ENCODE results near the gene LMNA. TPM values are rescaled to one million over a fixed set of nuclear protein-coding genes. Genes with fewer than 3 reads are reported as not detected.

The LMNA gene
- total RNA-seq, 1 experiment from 2014 or later: 51.0 TPM

GRCh38 chr1:156160000-156160742 is 45.7 kb downstream of the LMNA start:
- Histone ChIP-seq H2BK20ac (ENCODE audit: low read depth, low read length, poor library complexity, severe bottlenecking) (no peak overlapping the region), H3K9ac (ENCODE audit: extremely low read depth, insufficient read length, low read length) (no peak overlapping the region), H2BK5ac (ENCODE audit: insufficient read length, low read length) (no peak overlapping the region), H3K4me1 (ENCODE audit: insufficient read depth, low read length) (no peaks in the 10 kb centered on the region; the same call in 1 of the 2 replicates), H3K14ac (ENCODE audit: insufficient read depth, low read length) (no peak overlapping the region), H3K9me3 (ENCODE audit: control insufficient read depth, low read depth, low read length) (no peaks in the 10 kb centered on the region), H3T11ph (ENCODE audit: low read length) (no peak overlapping the region), H4K8ac (replicated peaks; ENCODE audit: insufficient read length, low read depth, low read length) (no peak overlapping the region), H3K56ac (ENCODE audit: insufficient read length, low read depth, low read length) (no peak overlapping the region), H3K79me2 (ENCODE audit: insufficient read depth, low read length) (no peaks in the 10 kb centered on the region), H3K79me1 (ENCODE audit: insufficient read depth, low read depth, low read length, poor library complexity, severe bottlenecking) (no peaks in the 10 kb centered on the region), H3K23me2 (ENCODE audit: insufficient read length, low read depth, low read length, poor library complexity, severe bottlenecking) (peaks cover 5% of the 10 kb centered on the region), H2AK5ac (ENCODE audit: insufficient read length, low read length) (no peak overlapping the region), H3K18ac (ENCODE audit: insufficient read length, low read depth, low read length) (no peak overlapping the region), H2BK120ac (ENCODE audit: low read depth, low read length, poor library complexity, severe bottlenecking) (no peak overlapping the region), H4K91ac (ENCODE audit: insufficient read length, low read depth, low read length) (no peak overlapping the region), H3K27me3 (ENCODE audit: insufficient read depth, low read length) (no peaks in the 10 kb centered on the region), H3K27ac (ENCODE audit: insufficient read length, low read depth, low read length) (no peak overlapping the region), H3K23ac (ENCODE audit: insufficient read length, low read depth, low read length) (no peak overlapping the region), H3K4ac (ENCODE audit: low read depth, low read length) (no peak overlapping the region), H2BK15ac (ENCODE audit: low read depth, low read length) (no peak overlapping the region), H2BK12ac (ENCODE audit: insufficient read length, low read depth, low read length) (no peak overlapping the region), H4K20me1 (ENCODE audit: control insufficient read depth, insufficient read depth, insufficient read length) (no peaks in the 10 kb centered on the region), H3K4me2 (ENCODE audit: insufficient read depth, insufficient read length, low read length) (peak overlapping the region; percentile 58), H4K5ac (ENCODE audit: insufficient read length, low read depth, low read length) (no peak overlapping the region), H2AFZ (ENCODE audit: low read length) (no peak overlapping the region)
- WGBS (ENCODE audit: extremely low coverage, insufficient read length, low lambda C conversion rate): no CpG with 5 or more reads among the region's 13 CpGs
- H3K27me3 Mint-ChIP-seq (ENCODE audit: low read depth): no peaks in the 10 kb centered on the region
- H3K36me3 Mint-ChIP-seq (ENCODE audit: insufficient read depth in 1 of 3, low read depth in 3 of 3): peaks cover 0 to 25% (median 6%) of the 10 kb centered on the region in 3 experiments; a peak in 6 of 7 replicates
- no peak for TF ChIP-seq CTCF (conservative IDR thresholded peaks at IDR 0.05)
- no peak for DNase-seq
- peaks cover 26 to 27% of the 10 kb centered on the region in 2 experiments for H3K4me1 Mint-ChIP-seq
- H3K9me3 Mint-ChIP-seq: no peaks in the 10 kb centered on the region
- peak overlapping the region; percentile 54 to 72 for H3K4me3 Mint-ChIP-seq
- H3K27ac Mint-ChIP-seq: peak overlapping the region in 1 of 3 experiments; percentile 34; a peak in 2 of 7 replicates

All from H9 (cell line).